Cardiac fibroblast (primary cell): Measurements from ENCODE around the gene MAFF.
A peak's percentile ranks its signal among the peaks of the same experiment; 100 is the strongest.

Experiments
- DNase-seq, 2 donors: peaks; one replicate each; pipeline versions ENCODE4 v3.0.0 to v3.0.0-alpha.2; 2010; ENCODE audit warnings: low read depth in 2 of 2
- H3K4me3 ChIP-seq, 2 donors: replicated peaks in 1 of 2; 1 replicate in 1 of 2; 2 replicates in 1 of 2; pipeline ENCODE4 v1.5.1; 2011; ENCODE audit warnings: low read depth in 2 of 2, low read length in 2 of 2, mild to moderate bottlenecking in 2 of 2, moderate library complexity in 1 of 2
- TF ChIP-seq, protein P1 (sequence below): IDR thresholded peaks from one replicate; pipeline ENCODE4 v1.5.1; 2011; ENCODE audit warnings: low read depth, mild to moderate bottlenecking, low read length, inconsistent platforms

Gene MAFF

DNA sequence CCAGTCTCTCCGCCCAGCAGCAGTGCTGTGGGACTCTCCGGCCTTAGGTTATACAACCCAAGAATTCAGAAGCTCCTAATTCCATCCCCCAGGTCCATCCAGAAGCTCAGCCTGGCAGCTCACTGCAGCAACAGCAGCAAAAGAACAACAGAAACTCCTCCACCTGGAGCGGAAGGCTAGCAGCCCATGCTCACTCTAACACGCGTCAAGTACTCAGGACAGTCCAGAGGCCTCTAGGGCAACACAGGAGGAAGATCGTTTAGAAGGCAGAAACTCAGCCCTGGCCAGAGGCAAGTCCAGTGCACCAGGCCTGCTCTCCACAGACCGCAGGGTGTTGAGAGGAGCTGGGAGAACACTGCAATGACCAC is 37.3 kb upstream of the MAFF start:
- no peak for DNase-seq
- TF ChIP-seq, protein P1, sequence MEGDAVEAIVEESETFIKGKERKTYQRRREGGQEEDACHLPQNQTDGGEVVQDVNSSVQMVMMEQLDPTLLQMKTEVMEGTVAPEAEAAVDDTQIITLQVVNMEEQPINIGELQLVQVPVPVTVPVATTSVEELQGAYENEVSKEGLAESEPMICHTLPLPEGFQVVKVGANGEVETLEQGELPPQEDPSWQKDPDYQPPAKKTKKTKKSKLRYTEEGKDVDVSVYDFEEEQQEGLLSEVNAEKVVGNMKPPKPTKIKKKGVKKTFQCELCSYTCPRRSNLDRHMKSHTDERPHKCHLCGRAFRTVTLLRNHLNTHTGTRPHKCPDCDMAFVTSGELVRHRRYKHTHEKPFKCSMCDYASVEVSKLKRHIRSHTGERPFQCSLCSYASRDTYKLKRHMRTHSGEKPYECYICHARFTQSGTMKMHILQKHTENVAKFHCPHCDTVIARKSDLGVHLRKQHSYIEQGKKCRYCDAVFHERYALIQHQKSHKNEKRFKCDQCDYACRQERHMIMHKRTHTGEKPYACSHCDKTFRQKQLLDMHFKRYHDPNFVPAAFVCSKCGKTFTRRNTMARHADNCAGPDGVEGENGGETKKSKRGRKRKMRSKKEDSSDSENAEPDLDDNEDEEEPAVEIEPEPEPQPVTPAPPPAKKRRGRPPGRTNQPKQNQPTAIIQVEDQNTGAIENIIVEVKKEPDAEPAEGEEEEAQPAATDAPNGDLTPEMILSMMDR, result no peak

DNA sequence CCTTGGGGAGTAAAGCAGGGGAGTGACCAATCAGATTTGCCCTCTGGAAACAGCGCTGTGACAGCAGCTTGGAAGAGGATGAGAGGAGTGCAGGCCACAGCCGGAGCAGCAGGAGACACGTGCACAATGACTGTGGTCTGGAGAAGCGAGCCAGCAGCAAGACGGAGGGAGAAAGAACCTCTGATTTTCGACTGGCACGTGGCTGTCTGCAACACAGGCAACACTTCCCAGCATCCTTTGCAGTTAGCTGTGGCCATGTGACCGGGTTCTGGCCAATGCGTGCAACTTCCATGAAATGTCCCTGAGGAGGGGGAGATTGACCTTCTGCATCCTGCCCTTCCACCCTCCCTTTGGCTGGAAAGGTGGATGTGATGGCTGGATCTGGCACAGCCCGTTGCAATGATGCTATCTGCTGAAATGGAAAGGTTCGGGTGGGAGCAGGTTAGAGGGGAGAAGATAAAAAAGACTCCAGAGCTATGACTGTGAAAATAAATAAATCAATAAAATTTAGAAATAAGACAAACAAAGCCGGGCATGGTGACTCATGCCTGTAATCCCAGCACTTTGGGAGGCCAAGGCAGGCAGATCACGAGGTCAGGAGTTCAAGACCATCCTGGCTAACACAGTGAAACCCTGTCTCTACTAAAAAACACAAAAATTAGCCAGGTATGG is 35.7 kb upstream of the MAFF start:
- H3K4me3 ChIP-seq, result no peak overlapping the region
- TF ChIP-seq, protein P1, result no peak
- no peak for DNase-seq

More for the DNA sequence above, 37.3 kb upstream of the MAFF start:
- no peak overlapping the region for H3K4me3 ChIP-seq

DNA sequence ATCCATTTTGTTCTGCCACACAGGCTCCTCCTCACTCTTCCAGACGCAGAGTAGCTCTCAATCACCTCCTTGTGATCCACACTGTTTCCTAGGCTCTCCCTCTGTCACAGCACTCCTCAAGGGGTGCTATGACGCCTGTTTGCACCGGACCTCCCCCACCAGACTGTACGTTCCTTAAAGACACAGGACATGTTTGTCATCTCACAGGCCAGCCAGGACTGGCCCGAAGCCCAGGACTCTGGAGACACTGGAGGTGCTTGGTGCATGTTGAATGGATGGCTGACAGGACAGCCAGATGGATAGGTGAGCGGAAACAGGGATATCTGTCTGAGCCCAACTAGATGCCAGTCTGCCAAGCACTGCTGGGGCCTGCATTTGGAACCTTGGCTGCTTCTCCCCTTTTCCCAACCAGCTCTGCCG is 33.8 kb upstream of the MAFF start:
- DNase-seq, result peak; percentile 23 to 25
- TF ChIP-seq, protein P1, result no peak
- no peak overlapping the region for H3K4me3 ChIP-seq

DNA sequence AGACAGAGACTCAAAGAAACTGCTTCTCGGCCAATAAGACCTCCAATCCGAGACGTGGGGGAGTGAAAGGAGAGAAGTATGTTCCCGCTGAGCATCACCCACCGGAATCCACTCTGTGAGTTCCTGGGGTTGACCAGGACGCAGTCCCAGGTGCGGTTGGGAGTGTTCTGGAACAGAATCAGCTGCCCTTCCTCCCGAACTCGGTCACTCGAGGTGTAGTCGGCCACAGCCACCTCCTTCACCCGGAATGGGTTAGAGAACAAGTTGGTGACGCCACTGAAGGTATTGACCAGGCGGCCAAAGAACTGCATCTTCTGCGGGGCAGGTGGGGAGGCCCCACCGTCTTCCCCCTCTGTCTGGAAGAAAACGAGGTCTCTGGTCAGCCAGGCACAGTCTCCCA is 32.7 kb upstream of the MAFF start:
- DNase-seq, result no peak
- H3K4me3 ChIP-seq, result no peak overlapping the region
- TF ChIP-seq, protein P1, result no peak

DNA sequence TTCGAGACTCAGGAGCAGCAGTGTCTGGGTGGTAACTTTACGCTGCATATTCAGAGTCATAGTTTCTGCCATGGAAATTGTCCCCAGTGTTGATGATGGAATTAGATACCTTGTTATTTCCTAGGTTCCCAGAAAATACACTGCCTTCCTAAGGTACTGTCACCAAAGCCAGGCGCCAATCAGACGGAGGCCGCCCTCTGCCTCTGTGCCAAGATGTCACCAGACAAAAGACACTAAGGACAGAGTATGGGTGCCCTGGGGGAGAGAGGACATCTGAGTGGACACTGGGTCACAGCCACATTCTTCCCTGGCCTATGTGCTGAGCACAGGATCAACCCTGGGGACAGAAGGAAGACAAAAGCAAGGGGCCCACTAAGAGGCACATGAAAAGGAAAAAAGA is 31.3 kb upstream of the MAFF start:
- TF ChIP-seq, protein P1, result no peak

DNA sequence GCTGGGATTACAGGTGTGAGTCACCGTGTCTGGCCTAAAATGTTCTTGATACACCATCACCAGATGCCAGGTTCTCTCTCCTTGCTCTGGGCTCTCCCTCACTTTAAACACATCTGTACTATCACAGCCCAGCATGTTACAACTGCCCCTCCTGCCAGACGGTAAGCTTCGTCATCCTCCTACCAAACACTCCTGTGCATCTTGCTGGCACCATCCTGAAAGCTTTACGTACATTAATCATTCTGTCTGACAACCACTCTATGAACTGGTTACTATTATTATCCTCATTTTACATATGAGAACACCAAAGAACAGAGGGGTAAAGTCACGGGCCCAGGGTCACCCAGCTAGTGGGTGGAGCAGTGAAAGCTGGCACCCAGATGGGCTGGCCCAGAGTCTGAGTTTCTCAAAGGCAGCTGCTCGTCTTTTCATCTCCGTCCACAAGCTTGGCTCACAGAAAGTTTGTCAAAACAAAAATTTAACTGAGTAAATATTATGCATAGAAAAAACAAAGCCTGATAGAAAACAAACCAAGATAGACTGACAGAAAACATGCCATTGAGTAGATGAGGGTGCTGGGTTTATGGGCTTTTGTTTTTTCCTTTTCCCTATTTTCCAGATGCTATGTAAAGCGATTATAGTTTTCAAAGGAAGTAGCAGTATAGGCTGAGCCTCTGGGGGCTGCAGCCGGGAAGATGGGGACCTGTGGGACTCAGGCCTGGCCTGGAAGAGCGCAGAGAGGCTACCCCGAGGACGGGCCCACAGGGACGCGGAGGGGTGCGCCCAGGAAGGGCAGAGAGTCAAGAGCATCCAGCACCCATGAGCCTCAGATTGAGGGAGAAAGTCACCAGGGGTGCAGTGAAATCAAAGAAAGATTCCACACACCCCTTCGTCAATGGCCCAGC is 29.6 kb upstream of the MAFF start:
- TF ChIP-seq, protein P1, result no peak
- DNase-seq, result peak in 1 of 2 donors; percentile 68
- H3K4me3 ChIP-seq, result no peak overlapping the region

More for the DNA sequence above, 31.3 kb upstream of the MAFF start:
- DNase-seq, result no peak
- H3K4me3 ChIP-seq, result no peak overlapping the region
